ENCODE results near the gene ASPM. TPM values are rescaled to one million over a fixed set of nuclear protein-coding genes. Genes with fewer than 3 reads are reported as not detected.

The ASPM gene
- total and polyA plus RNA-seq, 4 donors = 0.17 to 45.3 (median 0.84) TPM

- Histone ChIP-seq H3K9me3 (ENCODE audit: control insufficient read depth in 4 of 4, low read length in 3 of 4) (peaks cover 0 to 2% (median 0%) of the 10 kb centered on the region in 4 donors), H3K9ac (ENCODE audit: low read depth in 1 of 2, low read length in 2 of 2) (no peak overlapping the region), H3K36me3 (ENCODE audit: control insufficient read depth in 4 of 4, insufficient read depth in 3 of 4, low read depth in 1 of 4, low read length in 3 of 4) (no peaks in the 10 kb centered on the region), H3K4me3 (ENCODE audit: low read depth in 1 of 3, low read length in 3 of 3) (no peak overlapping the region), H3K27ac (ENCODE audit: low read depth in 1 of 2, low read length in 2 of 2) (no peak overlapping the region), H3K4me1 (ENCODE audit: control insufficient read depth in 4 of 4, insufficient read depth in 4 of 4, low read length in 3 of 4) (peaks cover 0 to 2% (median 0%) of the 10 kb centered on the region in 4 donors), H3K27me3 (ENCODE audit: control insufficient read depth in 4 of 4, insufficient read depth in 4 of 4, low read length in 3 of 4) (no peaks in the 10 kb centered on the region)
- no peak for DNase-seq (ENCODE audit: low spot score)
- TF ChIP-seq JUND (IDR thresholded peaks at IDR 0.05) (no peak), CTCF (IDR thresholded peaks at IDR 0.05; ENCODE audit: low read depth, low read length, missing input control) (no peak), RXRA (IDR thresholded peaks at IDR 0.05) (no peak), ATF3 (IDR thresholded peaks at IDR 0.05) (no peak)
Measured at GRCh38 chr1:197083474-197083873, 63.0 kb downstream of the ASPM start.

- no peak for DNase-seq (ENCODE audit: low spot score)
- 97% methylated on average over 5 of the region's 5 CpGs for WGBS
Measured at GRCh38 chr1:197081117-197081753, 65.2 kb downstream of the ASPM start.

More at GRCh38 chr1:197081117-197081753, 65.2 kb downstream of the ASPM start:
- no peaks in the 10 kb centered on the region for H3K27me3 ChIP-seq (ENCODE audit: control insufficient read depth in 4 of 4, insufficient read depth in 4 of 4, low read length in 3 of 4)
- H3K36me3 ChIP-seq (ENCODE audit: control insufficient read depth in 4 of 4, insufficient read depth in 3 of 4, low read depth in 1 of 4, low read length in 3 of 4) = no peaks in the 10 kb centered on the region
- no peak overlapping the region for H3K27ac ChIP-seq (ENCODE audit: low read depth in 1 of 2, low read length in 2 of 2)
- TF ChIP-seq RAD21 (IDR thresholded peaks at IDR 0.05) (no peak), JUND (IDR thresholded peaks at IDR 0.05) (no peak), REST (IDR thresholded peaks at IDR 0.05) (no peak), NR2F2 (IDR thresholded peaks at IDR 0.05) (no peak), FOXA1 (IDR thresholded peaks at IDR 0.05) (no peak), SP1 (IDR thresholded peaks at IDR 0.05) (no peak), ATF3 (IDR thresholded peaks at IDR 0.05) (no peak), GABPA (IDR thresholded peaks at IDR 0.05 in 1 of 2, conservative IDR thresholded peaks at IDR 0.05 in 1 of 2) (no peak), YY1 (IDR thresholded peaks at IDR 0.05) (no peak), FOXA2 (IDR thresholded peaks at IDR 0.05) (no peak), TAF1 (conservative IDR thresholded peaks at IDR 0.05) (no peak), MAX (IDR thresholded peaks at IDR 0.05) (no peak), RXRA (IDR thresholded peaks at IDR 0.05) (no peak), EGR1 (IDR thresholded peaks at IDR 0.05; ENCODE audit: low read depth in 2 of 2) (no peak), HNF4G (IDR thresholded peaks at IDR 0.05) (no peak), HNF4A (conservative IDR thresholded peaks at IDR 0.05) (no peak)
- no peak overlapping the region for H3K9ac ChIP-seq (ENCODE audit: low read depth in 1 of 2, low read length in 2 of 2)
- peaks cover 0 to 2% (median 0%) of the 10 kb centered on the region in 4 donors for H3K4me1 ChIP-seq (ENCODE audit: control insufficient read depth in 4 of 4, insufficient read depth in 4 of 4, low read length in 3 of 4)
- peaks cover 0 to 2% (median 0%) of the 10 kb centered on the region in 4 donors for H3K9me3 ChIP-seq (ENCODE audit: control insufficient read depth in 4 of 4, low read length in 3 of 4)
- peak overlapping the region in 1 of 3 donors; percentile 0 for H3K4me3 ChIP-seq (ENCODE audit: low read depth in 1 of 3, low read length in 3 of 3)
